A549 (cell line): ENCODE results near the gene NCOA6.
"Not testable (repeated sequence)": the region's sequence is repeated elsewhere in the genome, so short reads cannot be mapped to it uniquely, and the experiment has no call there.

Source experiments
- CHD2 ChIP-seq: fragments of 150-350 bp; IDR thresholded peaks from 2 replicates; pipeline ENCODE4 v1.6.1; 2014; ENCODE audit warnings: low read length; ENCODE audit not compliant: partially characterized antibody
- GATA3 ChIP-seq: IDR thresholded peaks from 2 replicates; pipeline ENCODE4 v1.6.1; 2012; ENCODE audit warnings: borderline replicate concordance
- JUNB ChIP-seq: fragments of >200 bp; sonication (Bioruptor Twin); formaldehyde crosslinking; IDR thresholded peaks from 2 replicates; pipeline ENCODE4 v1.6.1; 2016
- MAZ ChIP-seq: fragments of 150-350 bp; IDR thresholded peaks from 2 replicates; pipeline ENCODE4 v1.6.1; 2014; ENCODE audit warnings: antibody characterized with exemption, low read depth, low read length, borderline replicate concordance
- RNF2 ChIP-seq: fragments of 200-600 bp; sonication (generic); IDR thresholded peaks from 2 replicates; pipeline ENCODE4 v1.6.1; 2016; ENCODE audit warnings: low read depth, mild to moderate bottlenecking, antibody characterized with exemption, moderate library complexity, borderline replicate concordance
- ZFP36 ChIP-seq: fragments of 450-650 bp; IDR thresholded peaks from 2 replicates; pipeline ENCODE4 v1.6.1; 2014; ENCODE audit warnings: borderline replicate concordance; ENCODE audit not compliant: partially characterized antibody
- TF ChIP-seq, protein P1 (sequence below): IDR thresholded peaks from 2 replicates; pipeline ENCODE4 v1.6.1; 2012
- TF ChIP-seq, protein P2 (sequence below): fragments of >200 bp; sonication (Bioruptor Twin); formaldehyde crosslinking; IDR thresholded peaks from 3 replicates; pipeline ENCODE4 v1.5.1; 2016
- TF ChIP-seq, protein P3 (sequence below): fragments of 200-600 bp; sonication (generic); IDR thresholded peaks from 2 replicates; pipeline ENCODE4 v1.6.1; 2016; ENCODE audit warnings: antibody characterized with exemption, mild to moderate bottlenecking, moderate library complexity
- TF ChIP-seq, protein P4 (sequence below): fragments of 250-450 bp; sonication (Bioruptor Pico); IDR thresholded peaks from 2 replicates; pipeline ENCODE4 v1.5.0; 2020; ENCODE audit warnings: low read depth, mild to moderate bottlenecking, moderate library complexity

DNA sequence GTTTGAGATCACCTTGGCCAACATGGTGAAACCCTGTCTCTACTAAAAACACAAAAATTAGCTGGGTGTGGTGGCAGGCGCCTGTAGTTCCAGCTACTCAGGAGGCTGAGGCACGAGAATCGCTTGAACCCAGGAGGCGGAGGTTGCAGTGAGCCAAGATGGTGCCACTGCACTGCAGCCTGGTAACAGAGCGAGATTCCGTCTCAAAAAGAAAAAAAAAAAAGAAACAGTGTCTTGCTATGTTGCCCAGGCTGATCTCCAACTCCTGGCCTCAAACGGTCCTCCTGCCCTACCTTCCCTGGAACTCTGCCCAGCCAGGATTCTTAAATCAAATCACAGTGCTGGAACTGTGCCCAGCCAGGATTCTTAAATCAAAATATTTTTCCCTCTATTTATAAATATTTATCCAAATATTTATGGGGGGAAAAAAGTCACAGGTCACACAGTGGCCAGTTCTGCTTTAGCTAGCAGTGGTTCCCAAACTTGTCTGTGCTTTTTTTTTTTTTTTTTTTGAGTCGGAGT is 17.4 kb downstream of the NCOA6 start:
- TF ChIP-seq, protein P1, sequence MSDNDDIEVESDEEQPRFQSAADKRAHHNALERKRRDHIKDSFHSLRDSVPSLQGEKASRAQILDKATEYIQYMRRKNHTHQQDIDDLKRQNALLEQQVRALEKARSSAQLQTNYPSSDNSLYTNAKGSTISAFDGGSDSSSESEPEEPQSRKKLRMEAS, result not testable (repeated sequence)
- not testable (repeated sequence) for TF ChIP-seq GATA3, CHD2, MAZ, RNF2, JUNB, ZFP36
- TF ChIP-seq, protein P2, sequence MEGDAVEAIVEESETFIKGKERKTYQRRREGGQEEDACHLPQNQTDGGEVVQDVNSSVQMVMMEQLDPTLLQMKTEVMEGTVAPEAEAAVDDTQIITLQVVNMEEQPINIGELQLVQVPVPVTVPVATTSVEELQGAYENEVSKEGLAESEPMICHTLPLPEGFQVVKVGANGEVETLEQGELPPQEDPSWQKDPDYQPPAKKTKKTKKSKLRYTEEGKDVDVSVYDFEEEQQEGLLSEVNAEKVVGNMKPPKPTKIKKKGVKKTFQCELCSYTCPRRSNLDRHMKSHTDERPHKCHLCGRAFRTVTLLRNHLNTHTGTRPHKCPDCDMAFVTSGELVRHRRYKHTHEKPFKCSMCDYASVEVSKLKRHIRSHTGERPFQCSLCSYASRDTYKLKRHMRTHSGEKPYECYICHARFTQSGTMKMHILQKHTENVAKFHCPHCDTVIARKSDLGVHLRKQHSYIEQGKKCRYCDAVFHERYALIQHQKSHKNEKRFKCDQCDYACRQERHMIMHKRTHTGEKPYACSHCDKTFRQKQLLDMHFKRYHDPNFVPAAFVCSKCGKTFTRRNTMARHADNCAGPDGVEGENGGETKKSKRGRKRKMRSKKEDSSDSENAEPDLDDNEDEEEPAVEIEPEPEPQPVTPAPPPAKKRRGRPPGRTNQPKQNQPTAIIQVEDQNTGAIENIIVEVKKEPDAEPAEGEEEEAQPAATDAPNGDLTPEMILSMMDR, result not testable (repeated sequence)
- TF ChIP-seq, protein P3, sequence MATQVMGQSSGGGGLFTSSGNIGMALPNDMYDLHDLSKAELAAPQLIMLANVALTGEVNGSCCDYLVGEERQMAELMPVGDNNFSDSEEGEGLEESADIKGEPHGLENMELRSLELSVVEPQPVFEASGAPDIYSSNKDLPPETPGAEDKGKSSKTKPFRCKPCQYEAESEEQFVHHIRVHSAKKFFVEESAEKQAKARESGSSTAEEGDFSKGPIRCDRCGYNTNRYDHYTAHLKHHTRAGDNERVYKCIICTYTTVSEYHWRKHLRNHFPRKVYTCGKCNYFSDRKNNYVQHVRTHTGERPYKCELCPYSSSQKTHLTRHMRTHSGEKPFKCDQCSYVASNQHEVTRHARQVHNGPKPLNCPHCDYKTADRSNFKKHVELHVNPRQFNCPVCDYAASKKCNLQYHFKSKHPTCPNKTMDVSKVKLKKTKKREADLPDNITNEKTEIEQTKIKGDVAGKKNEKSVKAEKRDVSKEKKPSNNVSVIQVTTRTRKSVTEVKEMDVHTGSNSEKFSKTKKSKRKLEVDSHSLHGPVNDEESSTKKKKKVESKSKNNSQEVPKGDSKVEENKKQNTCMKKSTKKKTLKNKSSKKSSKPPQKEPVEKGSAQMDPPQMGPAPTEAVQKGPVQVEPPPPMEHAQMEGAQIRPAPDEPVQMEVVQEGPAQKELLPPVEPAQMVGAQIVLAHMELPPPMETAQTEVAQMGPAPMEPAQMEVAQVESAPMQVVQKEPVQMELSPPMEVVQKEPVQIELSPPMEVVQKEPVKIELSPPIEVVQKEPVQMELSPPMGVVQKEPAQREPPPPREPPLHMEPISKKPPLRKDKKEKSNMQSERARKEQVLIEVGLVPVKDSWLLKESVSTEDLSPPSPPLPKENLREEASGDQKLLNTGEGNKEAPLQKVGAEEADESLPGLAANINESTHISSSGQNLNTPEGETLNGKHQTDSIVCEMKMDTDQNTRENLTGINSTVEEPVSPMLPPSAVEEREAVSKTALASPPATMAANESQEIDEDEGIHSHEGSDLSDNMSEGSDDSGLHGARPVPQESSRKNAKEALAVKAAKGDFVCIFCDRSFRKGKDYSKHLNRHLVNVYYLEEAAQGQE, result not testable (repeated sequence)
- TF ChIP-seq, protein P4, sequence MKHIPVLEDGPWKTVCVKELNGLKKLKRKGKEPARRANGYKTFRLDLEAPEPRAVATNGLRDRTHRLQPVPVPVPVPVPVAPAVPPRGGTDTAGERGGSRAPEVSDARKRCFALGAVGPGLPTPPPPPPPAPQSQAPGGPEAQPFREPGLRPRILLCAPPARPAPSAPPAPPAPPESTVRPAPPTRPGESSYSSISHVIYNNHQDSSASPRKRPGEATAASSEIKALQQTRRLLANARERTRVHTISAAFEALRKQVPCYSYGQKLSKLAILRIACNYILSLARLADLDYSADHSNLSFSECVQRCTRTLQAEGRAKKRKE (CRISPR knock-in tag), result not testable (repeated sequence)
